Ammon's horn (tissue), 1 donor: Measurements from ENCODE around the gene MRI1.
"Not testable (repeated sequence)": the region's sequence is repeated elsewhere in the genome, so short reads cannot be mapped to it uniquely, and the experiment has no call there.

Experiments
- DNase-seq: peaks from one replicate; pipeline ENCODE4 v3.0.0-alpha.2; 2016; ENCODE audit warnings: low spot score

The MRI1 gene

GRCh38 chr19:13764101-13764807, at the start of gene MRI1:
MRI1 (plus strand) TSS chr19:13764522; CDS start chr19:13764589, 67 bp downstream.
- peak; percentile 84 for DNase-seq

- no peak for DNase-seq
Measured at GRCh38 chr19:13717194-13717643, 47.1 kb upstream of the MRI1 start.

GRCh38 chr19:13718733-13719132, 45.6 kb upstream of the MRI1 start:
- peak; percentile 91 for DNase-seq

- no peak for DNase-seq
Measured at GRCh38 chr19:13722146-13722545, 42.2 kb upstream of the MRI1 start.

- DNase-seq = no peak
Measured at GRCh38 chr19:13723206-13723605, 41.1 kb upstream of the MRI1 start.

- no peak for DNase-seq
Measured at GRCh38 chr19:13726323-13726722, 38.0 kb upstream of the MRI1 start.

- DNase-seq = no peak
Measured at GRCh38 chr19:13727798-13728197, 36.5 kb upstream of the MRI1 start.

GRCh38 chr19:13729859-13730258, 34.5 kb upstream of the MRI1 start:
- no peak for DNase-seq

GRCh38 chr19:13731147-13731964, 33.0 kb upstream of the MRI1 start:
- peak; percentile 99 for DNase-seq

- no peak for DNase-seq
Measured at GRCh38 chr19:13732337-13732736, 32.0 kb upstream of the MRI1 start.

- no peak for DNase-seq
Measured at GRCh38 chr19:13734751-13735150, 29.6 kb upstream of the MRI1 start.

GRCh38 chr19:13738073-13738472, 26.2 kb upstream of the MRI1 start:
- DNase-seq = no peak

GRCh38 chr19:13741893-13742292, 22.4 kb upstream of the MRI1 start:
- DNase-seq = no peak

GRCh38 chr19:13742756-13743155, 21.6 kb upstream of the MRI1 start:
- no peak for DNase-seq

- no peak for DNase-seq
Measured at GRCh38 chr19:13744174-13744573, 20.1 kb upstream of the MRI1 start.

GRCh38 chr19:13747098-13747453, 17.2 kb upstream of the MRI1 start:
- no peak for DNase-seq

GRCh38 chr19:13748169-13748828, 16.0 kb upstream of the MRI1 start:
- DNase-seq = no peak

GRCh38 chr19:13751436-13751835, 12.9 kb upstream of the MRI1 start:
- no peak for DNase-seq

- DNase-seq = not testable (repeated sequence)
Measured at GRCh38 chr19:13753622-13754021, 10.7 kb upstream of the MRI1 start.

- no peak for DNase-seq
Measured at GRCh38 chr19:13756210-13756609, 8.1 kb upstream of the MRI1 start.

- DNase-seq = no peak
Measured at GRCh38 chr19:13757805-13758772, 6.2 kb upstream of the MRI1 start.

- no peak for DNase-seq
Measured at GRCh38 chr19:13758795-13759194, 5.5 kb upstream of the MRI1 start.
